BE2C (cell line): ENCODE measurements around the gene ITPKA.

Source experiments
- DNase-seq: peaks from one replicate; pipeline ENCODE4 v3.0.0-alpha.2; 2020
- H3K27me3 ChIP-seq: fragments of 250-450 bp; sonication (Bioruptor Pico); 2 replicates; pipeline ENCODE4 v1.5.1; 2020; ENCODE audit warnings: mild to moderate bottlenecking
- H3K36me3 ChIP-seq: fragments of 250-450 bp; sonication (Bioruptor Pico); 2 replicates; pipeline ENCODE4 v1.5.1; 2020; ENCODE audit warnings: mild to moderate bottlenecking
- H3K4me1 ChIP-seq: fragments of 250-450 bp; sonication (Bioruptor Pico); 2 replicates; pipeline ENCODE4 v1.5.1; 2020
- H3K4me3 ChIP-seq: 2 replicates; pipeline ENCODE4 v1.5.1; 2011; ENCODE audit warnings: low read depth, low read length
- H3K9me3 ChIP-seq: fragments of 250-450 bp; sonication (Bioruptor Pico); 2 replicates; pipeline ENCODE4 v1.5.1; 2020
- CTCF ChIP-seq: IDR thresholded peaks from 2 replicates; pipeline ENCODE4 v1.5.1; 2012; ENCODE audit warnings: mild to moderate bottlenecking, low read depth, low read length

ITPKA gene

DNA sequence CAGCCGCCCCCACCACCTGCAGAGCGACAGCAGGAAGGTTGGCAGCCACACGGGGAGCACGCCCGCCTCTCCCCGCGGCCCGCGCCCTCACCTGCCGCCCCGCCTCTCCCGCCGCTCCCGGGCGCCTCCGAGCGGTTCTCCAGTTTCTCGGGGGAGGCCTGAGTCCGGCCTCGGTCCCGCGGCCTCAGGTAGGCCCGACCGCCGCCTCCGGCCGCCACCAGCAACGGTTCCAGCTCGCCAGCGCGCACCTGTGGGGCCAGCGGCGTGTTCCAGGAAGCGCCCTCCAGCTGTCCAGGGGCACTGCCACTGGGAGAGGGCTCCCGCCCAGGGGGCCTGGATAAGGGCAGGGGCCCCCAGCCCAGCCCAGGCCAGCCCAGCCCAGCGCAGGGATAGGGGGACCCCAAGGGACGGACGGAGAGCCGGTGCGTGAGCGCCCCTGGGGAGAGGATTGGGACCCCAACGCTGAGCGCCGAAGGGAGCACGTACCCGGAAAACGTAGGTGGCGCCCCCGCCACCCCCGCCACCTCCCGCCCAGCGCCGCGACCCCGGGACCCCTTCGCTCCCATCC, 17.7 kb downstream of the ITPKA start:
- H3K4me3 ChIP-seq, result no peak overlapping the region

GRCh38 chr15:41511899-41512369, 18.3 kb downstream of the ITPKA start:
- no peak for DNase-seq
- Histone ChIP-seq H3K9me3 (no peaks in the 10 kb centered on the region), H3K4me3 (no peak overlapping the region), H3K36me3 (peaks cover 5% of the 10 kb centered on the region), H3K4me1 (no peaks in the 10 kb centered on the region), H3K27me3 (no peaks in the 10 kb centered on the region)
- TF ChIP-seq CTCF, result no peak

More for the DNA sequence above, 17.7 kb downstream of the ITPKA start:
- TF ChIP-seq CTCF, result no peak
- Histone ChIP-seq H3K36me3 (peaks cover 3% of the 10 kb centered on the region; the same call in 1 of the 2 replicates), H3K4me1 (no peaks in the 10 kb centered on the region), H3K27me3 (no peaks in the 10 kb centered on the region), H3K9me3 (no peaks in the 10 kb centered on the region)
- no peak for DNase-seq

- DNase-seq, result no peak
- H3K36me3 ChIP-seq, result peaks cover 11% of the 10 kb centered on the region
- H3K9me3 ChIP-seq, result no peaks in the 10 kb centered on the region
- TF ChIP-seq CTCF, result no peak
- H3K27me3 ChIP-seq, result no peaks in the 10 kb centered on the region
- peak overlapping the region; percentile 74 for H3K4me3 ChIP-seq
- no peaks in the 10 kb centered on the region for H3K4me1 ChIP-seq
Observed at GRCh38 chr15:41512512-41512939, 18.9 kb downstream of the ITPKA start.

DNA sequence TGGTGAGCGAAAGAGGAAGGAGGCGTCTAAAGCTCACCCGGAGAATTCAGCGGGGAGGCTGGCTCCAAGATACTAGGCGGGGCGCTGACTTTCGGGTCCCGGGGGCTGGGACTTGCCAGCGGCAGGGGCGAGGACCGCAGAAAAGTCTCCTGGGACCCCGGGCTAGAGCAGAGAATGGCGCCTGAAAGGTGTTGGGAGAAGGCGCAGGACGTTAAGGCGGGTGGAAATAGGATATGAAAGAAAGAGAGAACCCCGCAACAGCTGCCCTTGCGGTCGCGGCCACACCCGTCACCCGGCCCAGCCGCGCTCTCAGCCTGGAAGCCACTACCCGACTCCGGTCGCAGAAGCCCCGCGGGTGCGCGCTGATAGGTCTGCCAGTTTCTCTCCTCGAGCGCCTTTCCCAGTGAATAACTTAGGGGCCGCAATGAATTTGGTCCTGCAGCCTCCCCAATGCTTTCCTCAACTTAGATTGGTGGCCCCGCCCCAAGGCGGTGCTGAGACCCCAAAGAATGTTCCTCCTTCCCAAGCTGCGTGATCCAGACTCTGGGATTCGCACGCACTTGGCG, 19.3 kb downstream of the ITPKA start:
- H3K4me3 ChIP-seq, result peak overlapping the region; percentile 74
- no peaks in the 10 kb centered on the region for H3K9me3 ChIP-seq
- TF ChIP-seq CTCF, result no peak
- no peaks in the 10 kb centered on the region for H3K27me3 ChIP-seq
- no peaks in the 10 kb centered on the region for H3K4me1 ChIP-seq
- peaks cover 14% of the 10 kb centered on the region for H3K36me3 ChIP-seq
- DNase-seq, result peak; percentile 65

- Histone ChIP-seq H3K9me3 (no peaks in the 10 kb centered on the region), H3K27me3 (no peaks in the 10 kb centered on the region), H3K4me3 (peak within 1 kb of the TSS; percentile 74), H3K36me3 (peaks cover 14% of the 10 kb centered on the region), H3K4me1 (no peaks in the 10 kb centered on the region)
- no peak for TF ChIP-seq CTCF
- DNase-seq, result peak; percentile 84
Observed at GRCh38 chr15:41513506-41514227, 20.0 kb downstream of the ITPKA start, which contains the start of gene LTK. LTK (minus strand) TSS chr15:41513827; CDS start chr15:41513709, 118 bp downstream.
